IMR-90 (cell line): ENCODE measurements around the gene NAA10. TPM values are rescaled to one million over a fixed set of nuclear protein-coding genes. Genes with fewer than 3 reads are reported as not detected.

Experiments
- ATAC-seq: fragments of 200-7000 bp; cut with Tn5 transposase; 2 replicates; pipeline ENCODE4 v1.9.1; 2020; ENCODE audit warnings: low read depth, mild to moderate bottlenecking, moderate library complexity
- BruUV-seq: library from RNA; stranded (reverse); fragments of 400-500 nt; replicated peaks from 2 replicates; lab custom pipeline; 2021; lab: Mats Ljungman, UMichigan
- CTCF ChIA-PET: fragments of 300-600 bp; formaldehyde crosslinking; extraction: SDS; loops from one replicate; lab custom pipeline; 2021; ENCODE audit warnings: antibody characterized with exemption; lab: Yijun Ruan, JAX
- POLR2A ChIA-PET: fragments of 300-600 bp; sonication (Branson Sonifier 250); formaldehyde crosslinking; loops from one replicate; lab custom pipeline; 2022; ENCODE audit warnings: antibody characterized with exemption; ENCODE audit not compliant: unreplicated experiment; lab: Charles Lee
- DNase-seq: peaks from one replicate; pipeline ENCODE4 v3.0.0; 2013
- H2AFZ ChIP-seq: replicated peaks from 2 replicates; pipeline ENCODE3; 2013; ENCODE audit warnings: low read length, mild to moderate bottlenecking; ENCODE audit not compliant: poor library complexity
- H2AK5ac ChIP-seq: 2 replicates; pipeline ENCODE4 v1.6.1; 2013; ENCODE audit warnings: low read depth, low read length, inconsistent platforms
- H2AK9ac ChIP-seq: replicated peaks from 2 replicates; pipeline ENCODE3; 2013; ENCODE audit warnings: mild to moderate bottlenecking, low read depth, low read length, moderate library complexity; ENCODE audit not compliant: poor library complexity
- H2BK120ac ChIP-seq: 2 replicates; pipeline ENCODE4 v1.6.1; 2013; ENCODE audit warnings: low read depth, low read length, inconsistent platforms
- H2BK15ac ChIP-seq: 3 replicates; pipeline ENCODE4 v1.6.1; 2013; ENCODE audit warnings: low read depth, low read length, inconsistent platforms
- H2BK20ac ChIP-seq: 2 replicates; pipeline ENCODE4 v1.6.1; 2013; ENCODE audit warnings: low read depth, mild to moderate bottlenecking, inconsistent platforms, low read length, moderate library complexity
- H2BK5ac ChIP-seq: 2 replicates; pipeline ENCODE4 v1.6.1; 2013; ENCODE audit warnings: mild to moderate bottlenecking, low read depth, low read length, inconsistent platforms; ENCODE audit not compliant: poor library complexity, severe bottlenecking
- H3K14ac ChIP-seq: replicated peaks from 2 replicates; pipeline ENCODE4 v1.6.1; 2013; ENCODE audit warnings: low read depth, low read length, inconsistent platforms
- H3K18ac ChIP-seq: 2 replicates; pipeline ENCODE4 v1.6.1; 2013; ENCODE audit warnings: low read depth, low read length, control low read depth
- H3K23ac ChIP-seq: 2 replicates; pipeline ENCODE4 v1.6.1; 2013; ENCODE audit warnings: low read depth, low read length, inconsistent platforms
- H3K27ac ChIP-seq: 2 replicates; pipeline ENCODE4 v1.5.1; 2013; ENCODE audit warnings: mild to moderate bottlenecking, control low read depth, low read length; ENCODE audit not compliant: insufficient read depth
- H3K27me3 ChIP-seq: 2 replicates; pipeline ENCODE4 v1.6.1; 2013; ENCODE audit warnings: low read length; ENCODE audit not compliant: control insufficient read depth, insufficient read depth
- H3K36me3 ChIP-seq: 2 replicates; pipeline ENCODE4 v1.6.1; 2013; ENCODE audit warnings: low read length, mixed read lengths; ENCODE audit not compliant: control insufficient read depth, insufficient read depth
- H3K4ac ChIP-seq: 2 replicates; pipeline ENCODE4 v1.6.1; 2013; ENCODE audit warnings: low read depth, low read length, inconsistent platforms
- H3K4me1 ChIP-seq: 2 replicates; pipeline ENCODE4 v1.6.1; 2013; ENCODE audit warnings: low read length, mixed read lengths; ENCODE audit not compliant: control insufficient read depth, insufficient read depth
- H3K4me2 ChIP-seq: 2 replicates; pipeline ENCODE4 v1.6.1; 2013; ENCODE audit warnings: low read depth, mild to moderate bottlenecking, control low read depth, low read length, moderate library complexity
- H3K4me3 ChIP-seq: 2 replicates; pipeline ENCODE4 v1.5.1; 2013; ENCODE audit warnings: low read depth, mild to moderate bottlenecking, control low read depth, low read length, moderate library complexity; ENCODE audit not compliant: insufficient read depth
- H3K56ac ChIP-seq: 2 replicates; pipeline ENCODE4 v1.6.1; 2013; ENCODE audit warnings: low read length, inconsistent platforms; ENCODE audit not compliant: insufficient read depth; ENCODE audit errors: extremely low read depth
- H3K79me1 ChIP-seq, 2 experiments: 2 replicates each; pipeline ENCODE4 v1.6.1; 2013; ENCODE audit warnings: low read length in 2 of 2, inconsistent platforms in 1 of 2, low read depth in 1 of 2
- H3K9ac ChIP-seq: 2 replicates; pipeline ENCODE4 v1.6.1; 2013; ENCODE audit warnings: low read depth, low read length, control low read depth
- H3K9me1 ChIP-seq: 2 replicates; pipeline ENCODE4 v1.6.1; 2013; ENCODE audit warnings: low read length, inconsistent platforms; ENCODE audit not compliant: insufficient read depth
- H3K9me3 ChIP-seq: 2 replicates; pipeline ENCODE4 v1.6.1; 2013; ENCODE audit warnings: low read length; ENCODE audit not compliant: control insufficient read depth, insufficient read depth
- H4K20me1 ChIP-seq: 2 replicates; pipeline ENCODE4 v1.6.1; 2013; ENCODE audit warnings: low read length, inconsistent platforms; ENCODE audit not compliant: insufficient read depth
- H4K5ac ChIP-seq: 2 replicates; pipeline ENCODE4 v1.6.1; 2013; ENCODE audit warnings: mild to moderate bottlenecking, low read depth, low read length, control low read depth
- H4K8ac ChIP-seq, 2 experiments: 2 replicates each; pipeline ENCODE4 v1.6.1; 2013; ENCODE audit warnings: low read depth in 2 of 2, low read length in 2 of 2, control low read depth in 1 of 2, inconsistent platforms in 1 of 2
- H4K91ac ChIP-seq: 2 replicates; pipeline ENCODE4 v1.6.1; 2013; ENCODE audit warnings: low read depth, low read length, inconsistent platforms; ENCODE audit not compliant: insufficient read depth
- CEBPB ChIP-seq: IDR thresholded peaks from 2 replicates; pipeline ENCODE4 v1.6.1; 2012; ENCODE audit warnings: low read depth, low read length, improper control_type of control experiment
- FOS ChIP-seq: fragments of 150-350 bp; IDR thresholded peaks from 2 replicates; pipeline ENCODE4 v1.6.1; 2016; ENCODE audit warnings: low read depth, low read length
- MAZ ChIP-seq: IDR thresholded peaks from 2 replicates; pipeline ENCODE4 v1.6.1; 2012; ENCODE audit warnings: low read depth, mild to moderate bottlenecking, low read length, improper control_type of control experiment, moderate library complexity, borderline replicate concordance
- MXI1 ChIP-seq: IDR thresholded peaks from 2 replicates; pipeline ENCODE4 v1.6.1; 2012; ENCODE audit warnings: low read depth, mild to moderate bottlenecking, low read length, moderate library complexity, borderline replicate concordance
- NFE2L2 ChIP-seq: fragments of 150-350 bp; IDR thresholded peaks from 2 replicates; pipeline ENCODE4 v1.6.1; 2016; ENCODE audit warnings: low read depth, mild to moderate bottlenecking, low read length
- POLR2A ChIP-seq: IDR thresholded peaks from 2 replicates; pipeline ENCODE4 v1.6.1; 2012; ENCODE audit warnings: mild to moderate bottlenecking, low read depth, low read length
- RAD21 ChIP-seq: IDR thresholded peaks from 2 replicates; pipeline ENCODE4 v1.6.1; 2012; ENCODE audit warnings: low read length, improper control_type of control experiment
- RFX5 ChIP-seq: IDR thresholded peaks from 2 replicates; pipeline ENCODE4 v1.8.0; 2012; ENCODE audit warnings: low read depth, mild to moderate bottlenecking, low read length, moderate library complexity
- SMC3 ChIP-seq: fragments of 150-350 bp; IDR thresholded peaks from 2 replicates; pipeline ENCODE4 v1.6.1; 2016; ENCODE audit warnings: low read depth, mild to moderate bottlenecking, antibody characterized with exemption, low read length, moderate library complexity
- WGBS, 2 experiments: methylation state at CpG; one replicate each; pipeline versions ENCODE4 v1.1.5 to v1.1.7; 2013; ENCODE audit warnings: missing lambda C conversion rate in 2 of 2; ENCODE audit not compliant: insufficient read length in 1 of 2; ENCODE audit errors: extremely low coverage in 2 of 2; 5-methylcytosine and 5-hydroxymethylcytosine counted together
- dilution Hi-C: fragments of 300-500 bp; cut with HindIII; formaldehyde crosslinking; loops from one replicate; pipeline ENCODE4 v1.14.3; 2018; ENCODE audit warnings: low sequenced_read_pairs; ENCODE audit not compliant: unreplicated experiment
- in situ Hi-C: fragments of 300-500 bp; cut with MboI; formaldehyde crosslinking; loops from 3 replicates; pipeline ENCODE4 v1.14.3; 2019; ENCODE audit warnings: low sequenced_read_pairs, inconsistent platforms, mixed read lengths
- intact Hi-C: fragments of 100-400 bp; cut with micrococcal nuclease; formaldehyde crosslinking; loops from 2 replicates; pipeline ENCODE4 v1.10.0; 2022
- polyA plus RNA-seq, 3 experiments: library from polyadenylated mRNA; depleted of rRNA; stranded (reverse); fragments of >200 nt; gene quantifications; 2 replicates each; pipeline ENCODE4 v1.2.3, GENCODE V29; 2012; ENCODE audit warnings: low replicate concordance in 1 of 3
- total RNA-seq: library from RNA; depleted of rRNA; stranded (reverse); fragments of >200 nt; gene quantifications from 2 replicates; pipeline ENCODE4 v1.2.3, GENCODE V29; 2012
- TF ChIP-seq, protein P1 (sequence below): fragments of 150-350 bp; IDR thresholded peaks from 2 replicates; pipeline ENCODE4 v1.6.1; 2016; ENCODE audit warnings: low read depth, mild to moderate bottlenecking, low read length, moderate library complexity, borderline replicate concordance

The NAA10 gene
- total and polyA plus RNA-seq, 2 of the 4 experiments (the other 2 are of a cell fraction): 98.6 to 172 TPM

DNA sequence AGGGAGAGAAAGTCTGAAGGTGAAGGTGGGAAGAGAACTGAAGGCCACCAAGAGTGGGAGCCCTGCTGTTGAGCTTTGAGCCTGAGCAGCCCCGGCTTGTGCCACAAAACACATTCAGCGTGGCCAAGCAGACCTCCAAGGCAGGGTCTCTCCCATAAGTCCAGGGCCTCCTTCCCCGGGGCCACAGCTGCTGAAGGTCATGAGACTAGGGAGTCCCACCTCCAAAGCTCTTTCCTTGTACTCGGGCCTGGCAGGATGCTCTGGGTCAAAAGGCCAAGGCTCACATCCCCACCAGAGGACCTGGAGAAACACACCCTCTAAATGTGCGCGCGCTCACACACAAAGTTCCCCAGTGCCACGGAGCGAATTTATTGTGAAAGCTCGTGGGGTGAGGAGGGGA, 5.3 kb downstream of the NAA10 start:
- Histone ChIP-seq H4K91ac (no peak overlapping the region), H3K14ac (no peak overlapping the region), H3K23ac (no peak overlapping the region), H3K4ac (no peak overlapping the region), H2AK5ac (no peak overlapping the region), H2BK15ac (no peak overlapping the region), H3K79me1 (peaks cover 4 to 16% of the 10 kb centered on the region in 2 experiments; a peak in 2 of 4 replicates), H3K36me3 (peaks cover 23% of the 10 kb centered on the region), H3K9ac (no peak overlapping the region), H3K18ac (no peak overlapping the region), H3K4me3 (no peak overlapping the region), H3K9me1 (no peaks in the 10 kb centered on the region; the same call in 1 of the 2 replicates), H2AK9ac (no peak overlapping the region), H2BK20ac (no peak overlapping the region), H3K56ac (no peak overlapping the region), H4K20me1 (peaks cover 20% of the 10 kb centered on the region), H4K8ac (no peak overlapping the region), H3K9me3 (no peaks in the 10 kb centered on the region), H2BK120ac (no peak overlapping the region), H2BK5ac (no peak overlapping the region), H2AFZ (no peak overlapping the region), H3K27ac (no peak overlapping the region), H3K27me3 (no peaks in the 10 kb centered on the region; the same call in 1 of the 2 replicates), H3K4me2 (no peak overlapping the region), H4K5ac (no peak overlapping the region), H3K4me1 (peaks cover 2% of the 10 kb centered on the region)
- 100% methylated on average over 1 of the region's 10 CpGs; no CpG with 5 or more reads in 1 of the 2 experiments for WGBS, 2 experiments
- in situ Hi-C loops (no loop called here), dilution Hi-C loops (no loop called here), intact Hi-C loops (loop anchor here (5.0 kb wide), 1 partner anchor 137 kb away; the partner anchor contains the start of genes IDH3G and SSR4)
- ATAC-seq (no peak), DNase-seq (no peak)
- BruUV-seq: no TSS peak
- ChIA-PET CTCF (no interaction called here), POLR2A (no interaction called here)
- TF ChIP-seq RAD21: no peak
- no peak for TF ChIP-seq FOS
- no peak for TF ChIP-seq RFX5
- TF ChIP-seq, protein P1, sequence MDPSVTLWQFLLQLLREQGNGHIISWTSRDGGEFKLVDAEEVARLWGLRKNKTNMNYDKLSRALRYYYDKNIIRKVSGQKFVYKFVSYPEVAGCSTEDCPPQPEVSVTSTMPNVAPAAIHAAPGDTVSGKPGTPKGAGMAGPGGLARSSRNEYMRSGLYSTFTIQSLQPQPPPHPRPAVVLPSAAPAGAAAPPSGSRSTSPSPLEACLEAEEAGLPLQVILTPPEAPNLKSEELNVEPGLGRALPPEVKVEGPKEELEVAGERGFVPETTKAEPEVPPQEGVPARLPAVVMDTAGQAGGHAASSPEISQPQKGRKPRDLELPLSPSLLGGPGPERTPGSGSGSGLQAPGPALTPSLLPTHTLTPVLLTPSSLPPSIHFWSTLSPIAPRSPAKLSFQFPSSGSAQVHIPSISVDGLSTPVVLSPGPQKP: no peak
- TF ChIP-seq SMC3: no peak
- TF ChIP-seq MXI1: no peak
- TF ChIP-seq MAZ: no peak
- TF ChIP-seq CEBPB: no peak
- no peak for TF ChIP-seq POLR2A
- TF ChIP-seq NFE2L2: no peak
